HS-5 (cell line): ENCODE results near the gene METTL13.
"Not testable (repeated sequence)": the region's sequence is repeated elsewhere in the genome, so short reads cannot be mapped to it uniquely, and the experiment has no call there.

ENCODE experiments used
- DNase-seq: peaks from one replicate; pipeline ENCODE4 v3.0.0-alpha.2; 2012; ENCODE audit warnings: low read depth

Gene METTL13

DNA sequence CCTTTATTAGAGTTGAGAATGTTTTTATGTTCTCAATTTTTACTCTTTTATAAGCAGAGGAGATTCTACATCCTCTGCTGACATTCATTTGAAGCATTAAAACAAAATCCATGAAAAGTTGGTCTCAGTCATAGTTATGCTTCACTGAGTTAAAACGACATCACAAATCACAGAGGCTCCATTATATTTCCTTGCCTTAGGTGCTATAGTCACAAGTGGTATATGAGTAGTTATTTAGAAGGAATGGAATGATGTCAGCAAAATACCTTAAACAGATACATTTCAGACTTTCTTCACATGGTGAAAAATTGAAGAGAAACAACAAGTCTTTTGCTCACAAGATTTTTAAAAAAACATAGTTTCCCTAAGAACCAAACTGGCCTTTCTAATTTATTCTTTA lies 11.7 kb upstream of the METTL13 start:
- no peak for DNase-seq

DNA sequence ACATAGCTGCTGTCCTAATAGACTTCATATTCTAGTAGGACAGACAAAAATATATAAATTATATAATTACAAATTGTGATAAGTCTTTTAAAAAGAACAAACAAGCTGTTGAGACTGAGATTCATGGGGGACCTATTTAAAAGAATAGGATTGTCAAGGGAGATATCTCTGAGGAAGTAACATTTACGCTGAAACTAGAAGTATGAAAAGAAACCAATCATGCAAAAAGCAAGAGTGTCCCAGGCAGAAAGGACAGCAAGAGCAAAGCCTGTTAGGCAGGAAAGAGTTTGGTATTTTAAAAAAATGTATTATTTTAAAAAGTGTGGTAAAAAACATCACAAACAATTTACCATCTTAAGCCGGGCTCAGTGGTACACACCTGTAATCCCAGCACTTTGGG lies 9.1 kb upstream of the METTL13 start:
- no peak for DNase-seq

DNA sequence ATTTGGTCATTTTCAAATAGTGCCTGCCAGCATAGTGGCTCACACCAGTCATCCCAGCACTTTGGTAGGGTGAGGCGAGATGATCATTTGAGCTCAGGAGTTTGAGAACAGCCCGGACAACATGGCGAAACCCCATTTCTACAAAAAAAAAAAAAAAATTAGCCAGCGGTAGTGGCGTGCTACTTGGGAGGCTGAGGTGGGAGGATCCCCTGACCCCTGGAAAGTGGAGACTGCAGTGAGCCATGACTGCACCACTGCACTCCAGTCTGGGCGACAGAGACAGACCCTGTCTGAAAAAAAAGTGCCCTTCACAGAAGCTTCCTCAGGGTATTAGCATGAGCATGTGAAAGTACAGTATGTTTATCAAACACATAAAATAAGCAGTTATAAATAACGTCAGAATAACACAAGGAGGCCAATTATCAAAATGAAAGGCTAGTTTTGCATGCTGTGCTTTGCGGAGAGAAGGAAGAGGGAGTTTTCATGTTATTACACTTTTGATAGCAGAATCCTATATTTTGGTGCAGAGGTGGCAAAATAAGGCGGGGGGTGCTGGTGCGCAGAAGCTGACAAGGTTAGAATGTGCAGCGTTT lies 781 bp upstream of the METTL13 start:
- no peak for DNase-seq

DNA sequence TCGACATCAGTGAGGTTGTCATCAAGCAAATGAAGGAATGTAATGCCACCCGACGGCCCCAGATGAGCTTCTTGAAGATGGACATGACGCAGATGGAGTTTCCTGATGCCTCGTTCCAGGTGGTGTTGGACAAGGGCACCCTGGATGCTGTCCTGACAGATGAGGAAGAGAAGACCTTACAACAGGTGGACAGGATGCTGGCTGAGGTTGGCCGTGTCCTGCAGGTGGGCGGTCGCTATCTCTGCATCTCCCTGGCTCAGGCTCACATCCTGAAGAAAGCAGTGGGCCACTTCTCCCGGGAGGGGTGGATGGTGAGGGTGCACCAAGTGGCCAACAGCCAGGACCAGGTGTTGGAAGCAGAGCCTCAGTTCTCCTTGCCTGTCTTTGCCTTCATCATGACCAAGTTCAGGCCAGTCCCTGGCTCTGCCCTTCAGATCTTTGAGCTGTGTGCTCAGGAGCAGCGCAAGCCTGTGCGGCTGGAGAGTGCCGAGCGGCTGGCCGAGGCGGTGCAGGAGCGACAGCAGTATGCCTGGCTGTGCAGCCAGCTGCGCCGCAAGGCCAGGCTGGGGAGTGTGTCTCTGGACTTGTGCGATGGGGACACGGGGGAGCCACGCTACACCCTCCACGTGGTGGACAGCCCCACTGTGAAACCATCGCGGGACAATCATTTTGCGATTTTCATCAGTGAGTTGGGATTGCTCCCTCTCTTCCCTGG lies 2.5 kb downstream of the METTL13 start:
- no peak for DNase-seq

DNA sequence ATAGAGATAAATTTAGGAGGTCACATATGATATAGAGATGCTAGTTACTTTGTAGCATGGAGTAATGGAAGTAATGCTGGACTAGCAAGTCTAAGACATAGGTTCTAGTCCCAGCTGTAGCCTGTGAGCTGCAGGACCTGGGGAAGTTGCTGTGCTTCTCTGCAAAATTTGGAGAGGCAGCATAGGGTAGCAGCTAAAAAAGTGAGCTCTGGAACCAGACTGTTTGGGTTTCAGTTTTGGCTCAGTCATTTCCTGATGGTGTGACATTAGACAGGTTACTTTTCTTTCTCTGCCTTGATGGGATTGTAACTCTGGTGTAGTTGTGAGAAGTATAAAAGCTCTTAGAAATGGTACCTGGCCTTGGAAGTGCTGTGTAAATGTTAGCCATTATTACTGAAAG lies 3.3 kb downstream of the METTL13 start:
- no peak for DNase-seq

DNA sequence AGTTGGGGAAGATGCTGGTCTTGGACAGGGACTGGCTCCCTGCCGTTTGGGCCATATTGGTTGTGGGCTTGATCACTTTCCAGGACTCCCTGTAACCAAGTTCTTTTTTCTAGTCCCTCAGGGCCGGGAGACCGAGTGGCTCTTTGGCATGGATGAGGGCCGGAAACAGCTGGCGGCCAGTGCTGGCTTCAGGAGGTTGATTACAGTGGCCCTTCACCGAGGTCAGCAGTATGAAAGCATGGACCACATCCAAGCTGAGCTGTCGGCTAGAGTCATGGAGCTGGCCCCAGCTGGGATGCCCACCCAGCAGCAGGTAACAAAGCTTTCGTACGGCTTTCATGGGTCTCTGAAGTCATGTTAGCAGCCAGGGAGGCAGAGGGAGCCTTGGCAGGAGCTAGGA lies 4.3 kb downstream of the METTL13 start:
- DNase-seq, result no peak

DNA sequence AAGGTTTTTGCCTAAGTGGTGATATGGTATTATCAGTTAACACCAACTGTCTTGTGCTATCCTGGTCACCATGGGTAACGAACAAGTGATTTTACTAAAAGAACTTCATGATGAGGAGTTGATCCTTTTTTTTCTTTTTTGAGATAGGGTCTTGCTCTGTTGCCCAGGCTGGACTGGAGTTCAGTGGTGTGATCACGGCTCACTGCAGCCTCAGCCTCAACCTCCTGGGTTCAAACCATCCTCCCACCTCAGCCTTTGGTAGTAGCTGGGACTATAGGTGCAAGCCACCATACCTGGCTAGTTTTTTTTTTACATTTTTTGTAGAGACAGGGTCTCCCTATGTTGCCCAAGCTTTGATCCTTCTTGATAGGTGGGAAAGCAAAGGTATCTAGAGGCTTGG lies 5.1 kb downstream of the METTL13 start:
- no peak for DNase-seq

DNA sequence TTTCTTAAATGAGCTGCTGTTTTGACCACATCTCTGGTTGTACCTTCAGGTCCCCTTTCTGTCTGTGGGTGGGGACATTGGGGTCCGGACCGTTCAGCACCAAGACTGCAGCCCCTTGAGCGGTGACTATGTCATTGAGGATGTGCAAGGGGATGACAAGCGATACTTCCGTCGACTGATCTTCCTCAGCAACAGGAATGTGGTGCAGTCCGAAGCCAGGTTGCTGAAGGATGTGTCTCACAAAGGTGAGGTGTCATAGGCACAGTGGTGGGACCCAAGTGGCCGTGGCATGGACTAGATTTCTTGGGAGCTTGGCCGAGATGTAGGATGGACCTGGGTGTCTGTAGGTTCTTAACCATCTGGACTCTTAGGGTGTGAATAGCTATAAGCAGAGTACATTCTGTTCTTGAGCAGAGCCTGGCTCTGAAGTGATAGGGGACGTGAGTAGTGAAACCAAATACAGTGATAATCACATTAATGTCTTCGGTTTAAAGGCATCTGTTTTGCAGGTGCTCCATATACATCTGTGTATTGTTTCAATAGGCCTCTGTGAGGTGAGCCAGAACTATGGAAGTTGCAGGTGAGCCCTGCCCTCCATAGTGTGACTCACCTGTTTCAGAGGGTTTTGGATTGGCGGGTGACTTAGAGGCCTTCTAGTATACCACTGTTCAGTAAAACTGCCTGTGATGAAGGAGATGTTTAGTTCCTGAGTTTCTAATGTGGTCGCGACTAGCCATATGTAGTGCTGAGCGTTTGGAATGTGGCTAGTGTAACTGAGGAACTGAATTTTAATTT lies 6.4 kb downstream of the METTL13 start:
- DNase-seq, result no peak

DNA sequence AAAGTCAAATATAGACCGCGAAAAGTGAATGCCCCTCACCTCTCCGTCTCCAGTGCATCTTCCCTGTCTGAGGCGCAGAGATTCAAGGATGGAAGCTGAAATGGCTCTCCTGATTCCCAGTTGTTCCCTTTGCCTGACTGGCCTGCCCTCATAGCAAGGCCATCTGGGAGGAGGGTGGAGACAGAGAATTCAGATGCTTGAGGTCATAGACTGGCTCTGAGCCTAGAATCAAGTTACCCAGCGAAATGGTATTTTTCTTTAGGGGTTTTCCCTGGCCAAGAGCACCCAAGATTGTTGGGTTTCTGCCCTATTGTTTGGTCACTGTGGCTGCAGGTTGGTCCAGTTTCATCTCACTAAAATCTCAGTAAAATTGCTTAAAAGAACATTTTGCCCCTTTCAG lies 7.2 kb downstream of the METTL13 start:
- DNase-seq, result peak; percentile 53

DNA sequence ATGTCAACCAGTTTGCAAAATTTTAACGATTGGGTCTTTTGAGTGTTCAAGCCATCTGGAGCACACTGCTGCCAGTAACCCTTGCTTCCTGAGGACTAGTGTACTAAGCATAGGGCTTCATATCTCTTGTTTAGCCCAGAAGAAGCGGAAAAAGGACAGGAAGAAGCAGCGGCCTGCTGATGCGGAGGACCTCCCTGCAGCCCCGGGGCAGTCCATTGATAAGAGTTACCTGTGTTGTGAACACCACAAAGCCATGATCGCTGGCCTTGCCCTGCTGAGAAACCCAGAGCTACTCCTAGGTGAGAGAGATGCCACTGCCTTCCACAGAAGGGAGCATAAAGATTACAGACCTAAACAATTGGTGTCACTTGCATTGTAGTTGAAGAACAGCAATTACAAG lies 8.9 kb downstream of the METTL13 start:
- DNase-seq, result no peak

DNA sequence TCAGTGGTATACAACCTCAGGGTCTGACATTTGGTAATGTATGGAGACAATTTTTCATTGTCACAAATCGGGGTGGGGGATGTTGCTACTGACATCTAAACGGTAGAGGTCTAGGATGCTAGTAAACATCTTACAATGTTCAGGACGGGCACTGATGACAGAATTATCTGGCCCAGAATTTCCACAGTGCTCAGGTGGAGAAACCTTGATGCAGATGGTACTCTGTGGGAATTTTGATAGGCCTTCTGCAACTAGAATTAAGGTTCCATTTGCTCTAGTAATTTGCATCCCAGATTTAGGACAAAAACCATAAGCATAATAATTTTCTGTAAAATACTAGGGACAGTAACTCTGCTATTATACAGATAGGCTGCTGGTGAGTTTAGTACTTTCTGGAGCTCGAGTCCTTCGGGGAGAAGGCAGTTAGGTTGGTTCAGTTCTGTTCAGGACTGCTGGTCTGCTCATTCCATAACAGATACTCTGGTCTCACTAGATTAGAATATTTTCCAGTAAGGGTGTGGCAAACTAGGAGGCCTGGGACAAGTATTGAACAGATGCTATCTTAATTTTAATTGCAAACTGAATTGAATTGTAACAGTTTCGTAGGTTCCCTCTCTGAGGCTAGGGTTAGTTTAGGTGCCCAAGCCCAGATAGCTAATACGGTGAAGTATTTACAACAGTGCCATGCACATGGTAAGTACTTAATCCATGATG lies 11.4 kb downstream of the METTL13 start:
- no peak for DNase-seq

DNA sequence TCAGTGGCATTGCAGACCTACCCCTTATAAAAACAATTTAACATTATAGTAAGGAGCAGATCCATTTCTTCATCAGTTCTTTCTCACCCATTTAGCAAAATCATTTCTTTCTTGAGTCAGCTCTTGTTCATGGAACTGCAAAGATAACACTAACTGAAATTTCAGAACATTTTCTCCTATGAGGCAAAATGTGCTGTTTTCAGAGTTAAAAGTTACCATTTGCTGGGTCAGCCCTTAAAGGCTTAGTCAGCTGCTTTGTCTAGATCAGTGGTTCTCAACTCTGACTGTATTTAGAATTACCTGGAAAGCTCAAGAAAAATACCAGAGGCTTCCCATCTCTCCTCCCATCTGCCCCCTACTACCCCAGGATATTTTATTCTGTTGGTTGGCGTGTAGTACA lies 12.2 kb downstream of the METTL13 start:
- DNase-seq, result no peak

DNA sequence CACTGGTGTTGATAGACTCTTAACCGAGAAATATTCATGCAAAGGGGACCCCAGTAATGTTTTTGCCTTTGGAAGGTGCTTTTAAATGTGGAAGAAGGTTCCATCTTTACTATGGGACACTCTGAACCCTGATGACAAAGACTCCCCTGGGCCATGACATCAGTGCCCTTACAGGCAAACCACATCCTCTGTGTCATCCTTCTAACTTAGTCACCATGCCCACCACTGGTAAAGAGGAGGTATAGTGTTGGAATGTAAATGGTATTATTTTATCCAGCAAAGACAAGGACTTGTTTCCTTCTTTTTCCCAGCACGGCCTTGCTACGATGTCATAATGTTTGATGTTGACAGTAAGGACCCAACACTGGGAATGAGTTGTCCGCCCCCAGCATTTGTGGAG lies 12.6 kb downstream of the METTL13 start:
- DNase-seq, result peak; percentile 88

DNA sequence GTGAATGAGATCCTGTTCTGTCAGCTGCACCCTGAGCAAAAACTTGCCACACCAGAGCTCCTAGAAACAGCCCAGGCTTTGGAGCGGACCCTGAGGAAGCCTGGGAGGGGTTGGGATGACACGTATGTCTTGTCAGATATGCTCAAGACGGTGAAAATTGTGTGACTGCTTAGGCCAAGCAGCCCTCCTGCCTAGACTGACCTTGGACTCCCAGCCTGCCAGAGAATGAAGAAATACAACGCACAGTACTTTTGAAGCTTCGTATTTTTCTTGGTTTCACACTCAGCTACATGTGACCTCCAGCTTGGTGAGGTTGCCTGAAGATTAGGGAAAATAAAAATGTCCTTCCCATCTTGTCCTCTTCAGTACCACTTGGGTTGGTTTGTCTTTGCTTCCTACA lies 15.1 kb downstream of the METTL13 start:
- DNase-seq, result no peak

DNA sequence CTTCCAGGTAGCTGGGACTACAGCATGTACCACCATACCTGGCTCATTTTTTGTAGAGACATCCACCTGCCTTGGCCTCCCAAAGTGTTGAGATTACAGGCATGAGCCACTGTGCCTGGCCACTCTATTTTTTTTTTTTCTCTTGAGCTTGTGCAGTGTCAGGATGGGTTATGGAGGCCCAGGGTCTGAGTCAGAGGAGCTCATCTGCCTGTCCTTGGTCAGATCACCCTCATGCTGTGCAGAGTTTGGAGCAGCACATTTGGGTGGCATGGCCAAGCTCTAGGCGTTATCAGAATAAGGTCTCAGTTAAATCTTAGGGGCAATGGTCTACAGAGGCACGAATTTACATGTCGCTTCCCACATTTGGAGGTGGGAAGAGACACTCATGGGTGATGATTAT lies 16.9 kb downstream of the METTL13 start:
- DNase-seq, result no peak

DNA sequence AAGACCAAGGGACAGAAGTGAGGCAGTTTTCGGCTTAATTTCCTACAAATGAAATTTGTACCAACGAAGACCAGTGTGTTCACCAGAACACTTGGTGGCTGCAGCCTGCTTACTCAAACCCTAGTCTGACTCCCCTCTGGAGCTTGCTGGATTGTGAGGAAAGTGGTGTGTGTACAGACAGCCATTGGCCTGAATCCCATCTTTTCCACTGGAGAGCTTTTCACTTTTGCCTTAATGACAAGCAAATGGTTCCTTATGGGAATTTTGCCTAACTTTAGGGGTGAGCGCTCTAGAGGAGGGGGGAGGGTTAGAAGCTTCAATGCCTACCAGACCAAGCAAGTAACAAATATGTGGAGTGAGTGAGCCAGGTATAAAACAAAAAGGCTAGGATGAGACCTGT lies 17.3 kb downstream of the METTL13 start:
- no peak for DNase-seq

DNA sequence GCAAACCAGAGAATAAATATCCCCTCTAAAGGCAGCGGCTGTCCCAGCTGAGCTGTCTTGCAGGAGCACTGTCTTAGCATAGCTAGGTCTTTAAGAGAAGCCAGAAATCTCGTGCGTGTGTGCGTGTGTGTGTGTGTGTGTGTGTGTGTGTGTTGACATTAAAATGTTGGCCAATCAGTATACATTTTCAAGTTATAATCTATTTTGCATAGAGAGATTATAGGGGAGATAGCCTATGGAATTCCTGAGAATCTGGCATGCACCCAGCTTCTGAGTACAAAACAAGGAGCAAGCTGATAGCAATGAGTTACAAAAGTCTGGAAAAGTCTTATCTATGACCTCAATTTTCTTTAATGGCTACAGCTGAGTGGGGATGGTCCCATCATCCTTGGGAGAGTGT lies 17.7 kb downstream of the METTL13 start:
- DNase-seq, result no peak

DNA sequence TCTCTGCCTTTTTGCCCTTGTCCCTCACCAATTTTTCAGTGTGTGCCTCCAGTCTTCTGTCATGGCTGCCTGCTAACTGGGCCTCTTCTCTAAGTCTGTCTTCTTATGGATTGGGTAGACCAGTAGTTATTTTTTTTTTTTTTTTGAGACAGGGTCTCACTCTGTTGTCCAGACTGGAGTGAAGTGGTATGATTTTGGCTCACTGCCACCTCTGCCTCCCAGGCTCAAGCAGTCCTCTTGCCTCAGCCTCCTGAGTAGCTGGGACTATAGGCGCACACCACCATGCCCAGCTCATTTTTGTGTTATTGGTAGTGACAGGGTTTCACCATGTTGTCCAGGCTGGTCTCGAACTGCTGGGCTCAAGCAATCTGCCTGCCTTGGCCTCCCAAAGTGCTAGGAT lies 18.2 kb downstream of the METTL13 start:
- not testable (repeated sequence) for DNase-seq

DNA sequence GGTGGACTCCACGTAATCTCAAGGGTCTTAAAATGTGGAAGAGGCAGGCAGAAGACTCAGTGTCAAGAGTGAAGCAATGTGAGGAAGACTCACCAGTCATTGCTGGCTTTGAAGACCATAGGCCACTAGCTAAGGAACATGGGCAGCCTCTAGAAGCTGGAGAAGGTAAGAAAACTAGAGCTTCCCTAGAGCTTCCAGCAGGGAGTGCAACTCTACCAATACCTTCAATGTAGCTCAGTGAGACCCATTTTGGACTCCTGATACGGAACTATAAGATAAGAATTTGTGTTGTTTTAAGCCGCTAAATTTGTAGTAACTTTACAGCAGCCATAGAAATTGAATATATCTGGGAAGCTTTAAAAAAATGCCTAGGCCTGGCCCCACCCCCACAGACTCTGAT lies 18.9 kb downstream of the METTL13 start:
- no peak for DNase-seq

DNA sequence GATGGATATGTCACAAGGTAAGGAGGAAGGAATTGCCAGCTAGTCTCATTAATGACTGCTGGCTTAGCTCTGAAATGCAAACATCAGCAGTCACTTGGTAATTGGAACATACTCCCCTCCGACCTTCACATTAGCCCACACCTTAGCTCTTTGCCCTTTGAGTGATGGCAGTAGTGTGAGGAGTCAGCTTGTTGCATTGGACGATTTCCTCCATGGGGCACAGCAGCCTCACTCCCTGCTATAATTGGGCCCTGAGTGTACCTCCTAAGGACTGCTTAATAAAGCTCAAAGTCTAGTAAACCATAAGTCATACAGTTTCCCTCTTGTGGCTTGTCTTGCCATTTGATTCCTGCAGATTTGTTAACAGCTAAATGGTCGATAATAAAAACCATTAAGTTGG lies 19.4 kb downstream of the METTL13 start:
- no peak for DNase-seq

DNA sequence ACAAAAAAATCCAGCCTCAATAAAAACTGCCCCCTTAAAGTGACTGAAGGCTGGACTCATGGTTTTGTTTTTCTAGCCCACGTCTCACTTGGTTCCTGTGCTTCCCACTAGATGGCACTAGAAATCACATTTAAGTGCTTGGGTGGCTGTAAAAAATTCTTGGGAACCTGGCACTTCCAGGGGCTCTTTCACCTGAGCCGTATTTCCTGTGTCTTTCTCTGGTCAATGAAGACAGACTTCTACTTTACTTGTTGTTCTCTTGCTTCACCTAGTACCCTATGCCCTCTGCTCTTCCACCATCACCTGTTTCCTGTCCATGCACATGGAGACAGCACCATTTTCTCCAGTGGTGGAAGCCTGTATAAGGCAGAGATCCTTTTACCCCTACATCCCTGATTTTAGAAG lies 20.0 kb downstream of the METTL13 start:
- no peak for DNase-seq

DNA sequence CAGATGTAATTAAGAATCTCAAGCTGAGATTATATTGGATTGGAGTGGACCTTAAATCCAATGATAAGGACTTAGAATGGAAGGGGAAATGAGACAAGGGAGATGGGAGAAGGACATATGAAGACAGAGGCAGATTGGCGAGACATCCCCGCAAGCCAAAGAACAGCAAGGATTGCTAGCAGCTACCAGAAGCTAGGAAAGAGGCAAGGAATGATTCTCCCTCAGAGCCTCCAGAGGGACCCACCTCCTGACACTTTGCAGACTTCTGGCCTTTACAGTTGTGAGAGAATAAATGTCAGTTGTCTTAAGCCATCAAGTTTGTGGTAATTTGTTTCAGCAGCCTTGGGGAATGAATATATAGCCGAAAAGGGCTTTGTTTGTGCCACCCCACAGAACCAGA lies 20.7 kb downstream of the METTL13 start:
- no peak for DNase-seq

DNA sequence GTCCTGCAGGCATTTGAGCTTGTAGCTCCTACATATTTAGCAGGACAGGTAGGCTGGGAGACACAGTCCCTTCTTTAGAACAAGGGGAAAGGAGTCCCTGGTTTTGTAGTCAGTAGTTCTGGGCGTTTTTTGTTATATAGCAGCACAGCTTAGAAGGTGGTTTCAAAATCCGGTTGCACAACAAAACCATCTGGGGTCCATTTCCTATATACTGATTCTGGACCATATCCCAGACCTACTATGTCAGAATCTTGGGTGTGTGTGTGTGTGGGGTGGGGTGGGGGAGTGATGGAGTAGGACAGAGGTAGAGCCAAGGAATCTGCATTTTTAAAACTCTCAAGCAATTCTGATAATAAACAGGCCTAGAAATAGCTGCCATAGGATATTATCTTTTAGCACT lies 21.6 kb downstream of the METTL13 start:
- DNase-seq, result peak; percentile 47
